Measurements from ENCODE around the gene CACNG6. TPM values are rescaled to one million over a fixed set of nuclear protein-coding genes. Genes with fewer than 3 reads are reported as not detected.
A peak's percentile ranks its signal among the peaks of the same experiment; 100 is the strongest.

CACNG6 gene
- total RNA-seq, 1 experiment from 2014 or later, result 2.5 TPM

- DNase-seq (ENCODE audit: low spot score) (peak; percentile 85), ATAC-seq (peak; percentile 27)
- TF ChIP-seq AFF4 (CRISPR knock-in tag; IDR thresholded peaks at IDR 0.05; ENCODE audit: borderline replicate concordance) (no peak), ZNF263 (CRISPR knock-in tag; IDR thresholded peaks at IDR 0.05; ENCODE audit: low read depth) (no peak), KAT7 (CRISPR knock-in tag; IDR thresholded peaks at IDR 0.05; ENCODE audit: borderline replicate concordance) (no peak), ZNF423 (CRISPR knock-in tag; IDR thresholded peaks at IDR 0.05) (no peak), CREB1 (CRISPR knock-in tag; IDR thresholded peaks at IDR 0.05) (no peak), ZNF671 (CRISPR knock-in tag; IDR thresholded peaks at IDR 0.05) (no peak), SMAD3 (CRISPR knock-in tag; IDR thresholded peaks at IDR 0.05; ENCODE audit: borderline replicate concordance) (no peak)
- TF ChIP-seq, protein P1, sequence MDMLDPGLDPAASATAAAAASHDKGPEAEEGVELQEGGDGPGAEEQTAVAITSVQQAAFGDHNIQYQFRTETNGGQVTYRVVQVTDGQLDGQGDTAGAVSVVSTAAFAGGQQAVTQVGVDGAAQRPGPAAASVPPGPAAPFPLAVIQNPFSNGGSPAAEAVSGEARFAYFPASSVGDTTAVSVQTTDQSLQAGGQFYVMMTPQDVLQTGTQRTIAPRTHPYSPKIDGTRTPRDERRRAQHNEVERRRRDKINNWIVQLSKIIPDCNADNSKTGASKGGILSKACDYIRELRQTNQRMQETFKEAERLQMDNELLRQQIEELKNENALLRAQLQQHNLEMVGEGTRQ (CRISPR knock-in tag; IDR thresholded peaks at IDR 0.05), result no peak
- Mint-ChIP-seq H3K27me3 (ENCODE audit: low read depth) (no peaks in the 10 kb centered on the region; the same call in 1 of the 2 replicates), H3K27ac (peak overlapping the region; percentile 77), H3K4me1 (peaks cover 49% of the 10 kb centered on the region), H3K9me3 (no peaks in the 10 kb centered on the region), H3K4me3 (peak overlapping the region; percentile 79), H3K36me3 (no peaks in the 10 kb centered on the region)
- POLR2A ChIA-PET, result interaction anchor here (0.7 to 1.6 kb wide), 2 partner anchors 16 to 20 kb away, joined by 3 to 8 read pairs; no protein-coding TSS in a partner anchor
- CTCF ChIA-PET, result interaction anchor here (0.8 to 6.4 kb wide), 7 partner anchors 11 to 76 kb away, joined by 3 to 38 read pairs (median 10); partner anchors contain the start of gene PRKCG
Measured at GRCh38 chr19:53958168-53958571, 33.3 kb upstream of the CACNG6 start.

DNA sequence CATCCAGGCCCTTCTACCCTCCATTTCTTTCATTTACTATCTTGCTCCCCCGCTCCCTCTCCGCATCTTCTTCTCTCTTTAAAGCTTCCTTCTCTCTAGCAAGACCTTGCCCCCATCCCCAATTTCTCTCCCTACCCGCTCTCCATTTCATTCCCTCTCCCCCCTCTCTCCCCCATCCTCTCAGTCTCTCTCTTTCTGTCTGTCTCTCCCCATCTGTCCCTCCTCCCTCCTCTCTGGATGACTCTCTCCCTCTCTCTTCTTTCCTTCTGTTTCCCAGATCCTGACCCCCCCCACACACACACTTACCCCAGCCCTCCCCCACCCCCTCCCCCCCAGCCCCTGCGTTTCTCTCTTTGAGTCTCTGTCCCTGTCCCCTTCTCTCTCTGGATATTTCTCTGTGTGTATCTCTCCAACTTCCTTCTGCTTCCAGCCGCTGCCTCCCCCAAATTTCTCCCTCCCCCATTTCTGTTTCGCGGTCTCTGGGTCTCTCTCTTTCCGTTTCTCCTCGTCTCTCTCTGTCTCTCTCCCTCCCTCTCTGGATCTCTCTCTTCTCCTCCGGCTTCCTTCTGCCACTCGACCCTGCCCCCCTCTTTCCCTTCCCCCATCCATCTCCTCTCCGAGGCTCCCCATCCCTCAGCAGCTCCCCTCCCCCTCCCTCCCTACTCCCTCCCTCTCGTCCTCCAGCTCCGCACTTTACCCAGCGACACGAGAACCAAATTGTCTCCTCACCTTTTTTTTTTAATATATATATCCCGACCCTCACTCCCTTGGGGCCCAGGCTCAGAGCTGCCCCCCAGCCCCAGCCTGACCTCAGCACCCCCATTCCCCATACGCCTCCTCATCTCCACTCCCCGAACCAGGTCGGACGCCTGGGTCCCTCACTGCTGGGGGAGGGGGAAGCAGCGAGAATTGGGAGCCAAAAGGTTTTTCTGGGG, 32.3 kb upstream of the CACNG6 start:
- no peak for TF ChIP-seq USF1 (CRISPR knock-in tag; IDR thresholded peaks at IDR 0.05)
- TF ChIP-seq ZNF281 (CRISPR knock-in tag; IDR thresholded peaks at IDR 0.05), result 0 out of 2 replicates have a peak, but pooled peaks have one; percentile 55
- H3K4me1 Mint-ChIP-seq, result peaks cover 56% of the 10 kb centered on the region
- peak overlapping the region; percentile 79 for H3K4me3 Mint-ChIP-seq
- no peaks in the 10 kb centered on the region for H3K9me3 Mint-ChIP-seq
- ChIA-PET POLR2A (interaction anchor here (0.6 to 1.6 kb wide), 8 partner anchors 15 to 156 kb away, joined by 3 to 13 read pairs (median 4); partner anchors contain the start of gene MYADM), CTCF (interaction anchor here (0.7 to 6.4 kb wide), 13 partner anchors 11 to 202 kb away, joined by 3 to 38 read pairs (median 6); no protein-coding TSS in a partner anchor)
- H3K27me3 Mint-ChIP-seq (ENCODE audit: low read depth), result peaks cover 5% of the 10 kb centered on the region; the same call in 1 of the 2 replicates
- DNase-seq (ENCODE audit: low spot score) (peak; percentile 65), ATAC-seq (peak; percentile 9)
- peaks cover 3% of the 10 kb centered on the region; the same call in 1 of the 2 replicates for H3K36me3 Mint-ChIP-seq
- H3K27ac Mint-ChIP-seq, result peak overlapping the region; percentile 95
